DMS53 treated with DMSO at 0.1 percent for 48 hours (cell line): ENCODE data around the gene PFDN4.

Source experiments
- DNase-seq: peaks from one replicate; lab custom pipeline; 2025; ENCODE audit not compliant: unreplicated experiment; lab: John Stamatoyannopoulos, UW

The PFDN4 gene

GRCh38 chr20:54207743-54208547 is at the start of gene PFDN4:
Gene PFDN4 (plus strand): TSS chr20:54208087. CDS start chr20:54208101, 14 bp downstream.
- DNase-seq: peak; percentile 73

- DNase-seq: no peak
Observed at GRCh38 chr20:54158226-54158625, 49.7 kb upstream of the PFDN4 start.

GRCh38 chr20:54158856-54159418 is 49.0 kb upstream of the PFDN4 start:
- DNase-seq: no peak

GRCh38 chr20:54160065-54161007 is 47.6 kb upstream of the PFDN4 start:
- no peak for DNase-seq

- DNase-seq: no peak
Observed at GRCh38 chr20:54161008-54161820, 46.7 kb upstream of the PFDN4 start.

- DNase-seq: no peak
Observed at GRCh38 chr20:54161821-54162149, 46.1 kb upstream of the PFDN4 start.

- DNase-seq: no peak
Observed at GRCh38 chr20:54162378-54163009, 45.4 kb upstream of the PFDN4 start.

GRCh38 chr20:54163402-54163801 is 44.5 kb upstream of the PFDN4 start:
- no peak for DNase-seq

GRCh38 chr20:54165014-54165413 is 42.9 kb upstream of the PFDN4 start:
- no peak for DNase-seq

- DNase-seq: no peak
Observed at GRCh38 chr20:54165803-54166202, 42.1 kb upstream of the PFDN4 start.

GRCh38 chr20:54166987-54167662 is 40.8 kb upstream of the PFDN4 start:
- DNase-seq: no peak

GRCh38 chr20:54167909-54168872 is 39.7 kb upstream of the PFDN4 start:
- no peak for DNase-seq

- DNase-seq: no peak
Observed at GRCh38 chr20:54168961-54169862, 38.7 kb upstream of the PFDN4 start.

GRCh38 chr20:54170026-54170471 is 37.8 kb upstream of the PFDN4 start:
- no peak for DNase-seq

GRCh38 chr20:54170963-54171362 is 36.9 kb upstream of the PFDN4 start:
- no peak for DNase-seq

GRCh38 chr20:54172532-54172855 is 35.4 kb upstream of the PFDN4 start:
- DNase-seq: no peak

GRCh38 chr20:54172856-54173652 is 34.8 kb upstream of the PFDN4 start:
- DNase-seq: no peak
